ENCODE results near the gene EYA4.

The EYA4 gene

GRCh38 chr6:133404151-133404550, 163.0 kb downstream of the EYA4 start:
- H3K79me2 ChIP-seq (ENCODE audit: insufficient read depth, low read length): no peaks in the 10 kb centered on the region
- H2AFZ ChIP-seq (ENCODE audit: low read depth, low read length, severe bottlenecking): no peak overlapping the region
- no peak overlapping the region for H3K4me2 ChIP-seq (ENCODE audit: low read depth, low read length, poor library complexity, severe bottlenecking)
- no peak overlapping the region for H3K9ac ChIP-seq (ENCODE audit: low read length)
- no peak overlapping the region for H3K4me3 ChIP-seq (ENCODE audit: insufficient read depth, low read length, poor library complexity, severe bottlenecking)
- no peaks in the 10 kb centered on the region for H3K9me3 ChIP-seq (ENCODE audit: insufficient read depth, low read length)
- H3K36me3 ChIP-seq (ENCODE audit: low read length): no peaks in the 10 kb centered on the region
- no peaks in the 10 kb centered on the region for H3K27me3 ChIP-seq (ENCODE audit: low read length)
- no peak for TF ChIP-seq CTCF (IDR thresholded peaks at IDR 0.05; ENCODE audit: insufficient read depth, low read length, poor library complexity, severe bottlenecking)
- TF ChIP-seq EZH2phosphoT487 (conservative IDR thresholded peaks at IDR 0.05; ENCODE audit: low read length): no peak
- no peaks in the 10 kb centered on the region for H3K9me2 ChIP-seq (replicated peaks; ENCODE audit: insufficient read depth, low read length)
- H3F3A ChIP-seq (ENCODE audit: insufficient read depth): no peaks in the 10 kb centered on the region
- no peaks in the 10 kb centered on the region for H4K20me1 ChIP-seq (ENCODE audit: low read depth, low read length)
- H3K27ac ChIP-seq (ENCODE audit: low read depth, low read length): no peak overlapping the region

- Histone ChIP-seq H4K20me1 (ENCODE audit: low read depth, low read length) (no peaks in the 10 kb centered on the region), H3F3A (ENCODE audit: insufficient read depth) (no peaks in the 10 kb centered on the region), H3K79me2 (ENCODE audit: insufficient read depth, low read length) (no peaks in the 10 kb centered on the region), H3K27ac (ENCODE audit: low read depth, low read length) (no peak overlapping the region), H3K4me3 (ENCODE audit: insufficient read depth, low read length, poor library complexity, severe bottlenecking) (no peak overlapping the region), H2AFZ (ENCODE audit: low read depth, low read length, severe bottlenecking) (no peak overlapping the region), H3K9me2 (replicated peaks; ENCODE audit: insufficient read depth, low read length) (no peaks in the 10 kb centered on the region), H3K9ac (ENCODE audit: low read length) (no peak overlapping the region), H3K27me3 (ENCODE audit: low read length) (no peaks in the 10 kb centered on the region), H3K9me3 (ENCODE audit: insufficient read depth, low read length) (no peaks in the 10 kb centered on the region), H3K36me3 (ENCODE audit: low read length) (no peaks in the 10 kb centered on the region), H3K4me2 (ENCODE audit: low read depth, low read length, poor library complexity, severe bottlenecking) (no peak overlapping the region)
- TF ChIP-seq EZH2phosphoT487 (conservative IDR thresholded peaks at IDR 0.05; ENCODE audit: low read length): no peak
- TF ChIP-seq CTCF (IDR thresholded peaks at IDR 0.05; ENCODE audit: insufficient read depth, low read length, poor library complexity, severe bottlenecking): no peak
These were observed 163.6 kb downstream of the EYA4 start for GRCh38 chr6:133404728-133405127.

GRCh38 chr6:133407320-133408100, 166.4 kb downstream of the EYA4 start:
- Histone ChIP-seq H3K9me3 (ENCODE audit: insufficient read depth, low read length) (no peaks in the 10 kb centered on the region), H3K9ac (ENCODE audit: low read length) (no peak overlapping the region), H4K20me1 (ENCODE audit: low read depth, low read length) (no peaks in the 10 kb centered on the region), H3K27me3 (ENCODE audit: low read length) (no peaks in the 10 kb centered on the region), H3K9me2 (replicated peaks; ENCODE audit: insufficient read depth, low read length) (no peaks in the 10 kb centered on the region), H3K27ac (ENCODE audit: low read depth, low read length) (no peak overlapping the region), H3K4me3 (ENCODE audit: insufficient read depth, low read length, poor library complexity, severe bottlenecking) (no peak overlapping the region), H3F3A (ENCODE audit: insufficient read depth) (no peaks in the 10 kb centered on the region), H3K79me2 (ENCODE audit: insufficient read depth, low read length) (no peaks in the 10 kb centered on the region), H3K4me2 (ENCODE audit: low read depth, low read length, poor library complexity, severe bottlenecking) (no peak overlapping the region), H3K36me3 (ENCODE audit: low read length) (no peaks in the 10 kb centered on the region), H2AFZ (ENCODE audit: low read depth, low read length, severe bottlenecking) (no peak overlapping the region)
- TF ChIP-seq EZH2phosphoT487 (conservative IDR thresholded peaks at IDR 0.05; ENCODE audit: low read length): no peak
- no peak for TF ChIP-seq CTCF (IDR thresholded peaks at IDR 0.05; ENCODE audit: insufficient read depth, low read length, poor library complexity, severe bottlenecking)

Data from SU-DHL-6 (cell line).